GM19193 (cell line): ENCODE results near the gene TANGO2.

Source experiments
- POLR2A ChIP-seq: IDR thresholded peaks from 4 replicates; pipeline ENCODE4 v1.6.1; 2011; ENCODE audit not compliant: insufficient read depth, insufficient read length; ENCODE audit errors: extremely low read depth

TANGO2 gene

DNA sequence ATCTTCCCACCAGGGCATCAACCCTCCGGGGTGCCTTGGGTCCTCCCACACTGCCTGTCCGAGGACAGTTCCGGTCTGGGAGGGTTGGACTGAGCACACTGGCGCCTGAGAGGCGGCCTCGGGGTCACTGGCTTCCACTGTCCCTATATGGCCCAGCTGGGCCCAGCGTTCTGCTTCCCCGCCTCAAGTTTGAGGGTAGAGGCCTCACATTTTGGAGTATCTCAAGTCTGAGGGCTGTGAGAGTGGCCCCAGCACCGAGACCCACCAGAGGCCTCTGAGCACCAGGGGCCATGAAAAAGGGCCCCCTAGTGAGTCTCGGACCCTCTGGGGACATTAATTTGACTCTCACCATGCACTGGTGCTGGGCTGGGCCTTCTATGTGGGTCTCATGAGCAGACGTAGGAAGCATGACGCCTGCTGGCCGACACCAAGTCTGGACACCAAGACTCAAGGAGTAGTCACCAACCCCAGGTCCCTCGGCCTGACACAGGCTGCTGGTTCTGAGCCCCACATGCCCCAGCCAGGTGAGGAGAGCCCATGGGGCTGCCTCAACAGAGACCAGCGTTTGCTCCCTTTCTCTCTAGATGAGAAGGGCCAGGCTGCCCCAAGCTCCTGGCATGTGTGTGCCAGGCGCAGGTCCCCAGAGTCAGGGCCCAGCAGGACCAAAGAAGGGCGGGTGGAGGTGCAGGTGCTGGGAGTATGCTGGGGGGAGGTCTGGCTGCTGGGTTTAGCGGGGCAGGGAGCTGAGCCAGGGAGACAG, 31.8 kb upstream of the TANGO2 start:
- TF ChIP-seq POLR2A = no peak

GRCh38 chr22:19989725-19990067, 31.2 kb upstream of the TANGO2 start:
- no peak for TF ChIP-seq POLR2A

DNA sequence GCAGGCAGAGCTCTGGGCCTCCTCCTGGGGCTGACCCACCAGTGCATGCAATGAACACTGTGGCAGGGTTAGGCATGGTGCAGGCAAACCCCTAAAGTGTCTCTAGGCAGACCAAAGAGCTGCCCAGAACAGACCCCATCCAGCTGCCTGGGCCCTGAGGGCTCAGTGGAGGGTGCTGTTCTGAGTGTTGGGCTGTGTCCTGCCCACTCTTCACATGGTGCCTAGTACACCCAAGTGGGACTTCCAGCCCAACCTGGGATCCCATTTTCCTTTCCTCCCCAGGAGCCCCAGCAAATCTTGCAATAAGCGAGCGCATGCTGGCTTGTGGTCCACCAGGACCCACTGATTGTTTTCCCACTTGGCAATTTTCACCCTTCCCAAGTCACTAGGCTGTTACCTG, 30.7 kb upstream of the TANGO2 start:
- no peak for TF ChIP-seq POLR2A

DNA sequence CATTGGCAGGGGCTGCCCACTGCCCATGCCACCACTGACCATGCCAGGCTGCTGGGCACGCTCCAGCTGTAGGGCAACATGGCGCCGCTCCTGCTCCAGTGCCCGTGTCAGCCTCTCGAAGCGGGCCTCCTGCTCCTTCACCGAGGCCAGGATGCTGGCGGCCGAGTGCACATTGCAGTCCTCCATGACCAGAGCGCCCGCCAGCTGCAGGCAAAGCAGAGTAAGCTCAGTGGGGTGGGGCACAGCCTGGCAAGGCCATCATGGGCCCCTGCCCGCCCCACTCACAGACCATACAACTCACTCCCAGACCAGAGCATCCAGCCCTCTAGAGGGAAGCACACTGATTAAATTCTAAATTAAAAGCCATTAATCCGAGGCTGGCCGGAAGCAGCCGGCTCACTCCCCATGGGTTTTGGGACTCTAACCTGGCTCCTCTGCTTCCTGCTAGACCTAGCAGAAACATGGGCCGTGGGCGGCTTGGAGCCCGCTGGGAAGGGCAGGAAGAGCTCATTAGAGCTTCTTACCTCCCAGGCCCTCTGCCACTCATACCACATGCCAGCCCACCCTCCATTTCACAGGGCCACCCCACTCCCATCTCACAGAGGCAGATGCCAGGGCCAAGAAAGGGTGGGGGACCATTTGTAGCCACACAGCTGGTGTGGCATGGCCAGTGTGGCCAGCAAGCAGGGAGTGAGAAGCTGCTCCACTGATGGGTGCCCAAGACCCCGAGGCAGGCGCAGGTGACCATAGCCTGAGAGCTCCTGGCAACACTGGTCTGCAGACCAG, 30.1 kb upstream of the TANGO2 start:
- TF ChIP-seq POLR2A = no peak

DNA sequence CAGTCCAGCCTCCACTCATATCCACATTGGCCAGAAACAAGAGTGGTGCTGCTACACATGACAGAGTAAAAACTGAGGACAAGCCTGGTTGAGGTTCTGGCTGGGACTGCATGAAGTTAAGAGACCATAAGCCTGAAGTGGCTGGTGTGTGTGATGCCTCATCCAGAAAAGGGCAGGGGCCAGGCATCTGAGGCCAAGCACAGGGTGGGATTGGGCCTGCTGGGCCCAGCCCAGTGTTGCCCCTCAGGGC, 29.6 kb upstream of the TANGO2 start:
- TF ChIP-seq POLR2A = no peak

- TF ChIP-seq POLR2A = no peak
These were observed 29.1 kb upstream of the TANGO2 start for GRCh38 chr22:19991645-19992451.

- no peak for TF ChIP-seq POLR2A
These were observed 28.4 kb upstream of the TANGO2 start for GRCh38 chr22:19992481-19992911.

DNA sequence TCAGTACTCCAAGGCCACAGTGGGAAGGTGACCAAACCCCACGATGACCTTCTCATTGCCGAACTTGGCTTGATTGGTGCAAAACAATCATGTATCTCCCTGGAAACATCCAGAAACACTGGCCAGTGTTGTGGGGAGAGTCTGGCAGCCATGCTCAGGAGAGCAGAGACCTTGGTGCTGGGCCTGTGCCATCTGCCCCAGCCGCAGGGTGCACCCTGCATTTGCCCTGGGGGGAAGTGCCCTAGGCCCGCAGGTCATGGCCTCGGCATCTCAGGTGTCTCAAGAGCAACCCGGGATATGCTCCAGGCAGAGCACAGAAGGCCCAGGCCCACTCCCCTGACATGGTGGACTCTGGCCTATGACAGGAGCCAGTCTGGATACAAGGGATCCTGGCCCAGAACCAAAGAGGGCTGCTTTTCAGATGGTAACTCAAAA, 28.0 kb upstream of the TANGO2 start:
- no peak for TF ChIP-seq POLR2A

GRCh38 chr22:19993926-19994325, 27.0 kb upstream of the TANGO2 start:
- no peak for TF ChIP-seq POLR2A

DNA sequence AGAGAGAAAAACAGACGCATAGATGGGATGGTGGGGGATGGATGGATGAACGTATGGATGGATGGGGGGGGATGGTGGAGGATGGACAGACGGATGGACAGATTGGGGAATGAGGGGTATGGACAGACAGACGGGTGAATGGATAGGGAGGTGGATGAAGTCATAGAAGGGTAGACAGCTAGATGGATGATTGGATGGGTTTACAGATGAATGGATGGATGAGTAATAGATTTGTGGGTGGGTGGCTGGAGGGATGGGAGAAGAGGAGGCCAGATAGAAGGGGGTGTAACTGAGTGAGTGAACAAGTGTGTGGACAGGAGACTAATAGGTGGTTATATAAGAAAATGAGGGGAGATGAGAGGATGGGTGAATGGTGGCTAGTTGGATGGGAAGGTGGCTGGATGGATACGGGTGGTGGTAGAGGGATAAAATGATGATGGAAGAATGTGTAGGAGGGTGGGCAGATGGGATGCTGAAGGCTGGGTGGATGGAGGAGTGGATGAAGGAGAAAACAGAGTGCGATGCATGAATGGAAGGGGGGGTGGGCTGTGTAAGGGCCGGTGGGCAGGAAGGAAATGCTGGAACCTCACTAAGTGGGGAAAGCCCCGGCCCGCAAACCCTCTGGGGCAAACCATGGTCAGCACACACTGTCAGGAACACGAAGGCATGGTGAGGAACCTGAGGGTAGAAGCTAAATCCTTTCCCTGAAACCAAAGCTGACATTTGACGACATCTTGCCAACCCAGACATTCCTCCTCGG, 25.9 kb upstream of the TANGO2 start:
- no peak for TF ChIP-seq POLR2A

DNA sequence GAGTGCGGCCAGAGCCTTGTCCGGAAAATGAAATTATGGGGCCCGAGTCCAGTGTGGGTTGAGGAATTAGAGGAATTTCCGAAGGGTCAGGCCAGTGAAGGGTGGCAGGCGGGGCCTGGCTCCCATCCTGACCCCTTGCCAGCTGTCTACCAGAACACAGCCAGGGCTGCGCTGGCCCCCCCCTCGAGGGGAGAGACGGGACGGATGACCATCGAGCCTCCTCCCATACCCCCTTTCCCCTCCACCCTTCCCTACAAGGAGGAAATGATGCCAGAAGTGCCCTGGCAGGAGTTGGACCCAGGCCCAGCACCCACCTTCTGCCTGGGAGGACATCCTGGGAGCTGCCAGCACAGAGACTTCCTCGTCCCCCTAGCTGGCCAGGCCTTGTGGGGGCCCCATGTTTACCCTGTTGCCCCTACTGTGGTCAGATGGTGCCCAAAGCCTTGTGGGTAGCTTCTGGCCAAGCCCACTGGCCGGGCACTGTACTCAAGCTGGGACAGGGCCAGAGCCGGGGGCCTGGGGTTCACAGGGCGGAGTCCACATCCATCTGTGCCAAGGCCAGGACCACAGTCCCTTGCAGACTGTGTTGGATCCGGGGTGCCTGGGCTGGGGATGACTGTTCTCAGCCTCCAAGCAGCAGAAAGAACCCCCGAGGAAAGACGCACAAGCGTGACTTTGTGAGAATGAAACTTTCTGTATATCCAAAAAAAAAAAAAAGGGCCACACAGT, 25.1 kb upstream of the TANGO2 start:
- TF ChIP-seq POLR2A = no peak

- no peak for TF ChIP-seq POLR2A
These were observed 24.1 kb upstream of the TANGO2 start for GRCh38 chr22:19996694-19997384.

DNA sequence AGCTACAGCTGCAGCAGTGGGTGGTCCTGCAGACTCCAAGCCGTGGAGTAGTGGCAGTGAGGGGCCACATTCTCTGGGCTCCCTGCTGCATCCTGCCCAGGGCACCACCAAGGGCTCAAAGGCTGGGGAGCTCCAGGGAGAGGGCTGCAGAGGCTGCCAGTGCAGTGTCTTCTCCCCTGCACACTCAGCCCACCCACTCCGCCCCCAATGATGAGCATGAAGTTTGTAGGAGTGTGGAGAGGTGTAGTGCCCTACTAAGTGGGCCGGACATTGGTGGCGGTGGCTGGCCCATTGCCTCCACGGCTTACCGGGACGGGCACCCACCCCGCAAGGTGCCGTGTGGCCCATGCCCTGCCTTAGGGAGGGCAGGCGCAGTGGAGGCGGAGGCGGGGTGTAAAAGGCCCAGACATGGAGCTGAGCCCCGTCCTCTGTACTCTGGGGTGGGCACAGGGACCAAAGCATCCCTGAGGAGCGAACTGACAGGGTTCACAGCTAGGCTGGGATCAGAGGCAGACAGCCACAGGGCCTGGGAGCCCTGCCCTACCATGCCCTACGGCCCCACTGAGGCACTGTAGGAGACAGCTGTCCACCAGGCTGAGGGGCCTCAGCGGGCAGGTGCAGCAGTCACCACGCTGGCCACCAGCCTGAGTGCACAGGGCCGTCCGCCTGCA, 23.2 kb upstream of the TANGO2 start:
- no peak for TF ChIP-seq POLR2A
